ENCODE data around the gene OCA2.
"Not testable (repeated sequence)": the region's sequence is repeated elsewhere in the genome, so short reads cannot be mapped to it uniquely, and the experiment has no call there.

The OCA2 gene

GRCh38 chr15:27853624-27854455, 245.3 kb downstream of the OCA2 start:
- DNase-seq (ENCODE audit: low read depth in 2 of 3, low spot score in 2 of 3) = no peak

GRCh38 chr15:27851858-27852210, 247.3 kb downstream of the OCA2 start:
- no peak for DNase-seq (ENCODE audit: low read depth in 2 of 3, low spot score in 2 of 3)

- no peak for DNase-seq (ENCODE audit: low read depth in 2 of 3, low spot score in 2 of 3)
Measured at GRCh38 chr15:27850981-27851857, 247.9 kb downstream of the OCA2 start.

GRCh38 chr15:27850050-27850449, 249.1 kb downstream of the OCA2 start:
- no peak for DNase-seq (ENCODE audit: low read depth in 2 of 3, low spot score in 2 of 3)

GRCh38 chr15:27848936-27849335, 250.2 kb downstream of the OCA2 start:
- not testable (repeated sequence) for DNase-seq (ENCODE audit: low read depth in 2 of 3, low spot score in 2 of 3)

- DNase-seq (ENCODE audit: low read depth in 2 of 3, low spot score in 2 of 3) = no peak
Measured at GRCh38 chr15:27847775-27848710, 251.1 kb downstream of the OCA2 start.

- no peak for DNase-seq (ENCODE audit: low read depth in 2 of 3, low spot score in 2 of 3)
Measured at GRCh38 chr15:27846722-27847395, 252.3 kb downstream of the OCA2 start.

GRCh38 chr15:27845535-27846369, 253.4 kb downstream of the OCA2 start:
- DNase-seq (ENCODE audit: low read depth in 2 of 3, low spot score in 2 of 3) = no peak

- DNase-seq (ENCODE audit: low read depth in 2 of 3, low spot score in 2 of 3) = no peak
Measured at GRCh38 chr15:27844018-27844666, 255.0 kb downstream of the OCA2 start.

GRCh38 chr15:27843146-27843545, 256.0 kb downstream of the OCA2 start:
- no peak for DNase-seq (ENCODE audit: low read depth in 2 of 3, low spot score in 2 of 3)

- no peak for DNase-seq (ENCODE audit: low read depth in 2 of 3, low spot score in 2 of 3)
Measured at GRCh38 chr15:27842526-27842925, 256.6 kb downstream of the OCA2 start.

GRCh38 chr15:27835233-27835939, 263.7 kb downstream of the OCA2 start:
- DNase-seq (ENCODE audit: low read depth in 2 of 3, low spot score in 2 of 3) = no peak

GRCh38 chr15:27834684-27835083, 264.4 kb downstream of the OCA2 start:
- DNase-seq (ENCODE audit: low read depth in 2 of 3, low spot score in 2 of 3) = no peak

- DNase-seq (ENCODE audit: low read depth in 2 of 3, low spot score in 2 of 3) = no peak
Measured at GRCh38 chr15:27833974-27834373, 265.1 kb downstream of the OCA2 start.

- no peak for DNase-seq (ENCODE audit: low read depth in 2 of 3, low spot score in 2 of 3)
Measured at GRCh38 chr15:27833178-27833577, 265.9 kb downstream of the OCA2 start.

GRCh38 chr15:27832237-27832596, 266.9 kb downstream of the OCA2 start:
- DNase-seq (ENCODE audit: low read depth in 2 of 3, low spot score in 2 of 3) = no peak

GRCh38 chr15:27831384-27832236, 267.5 kb downstream of the OCA2 start:
- no peak for DNase-seq (ENCODE audit: low read depth in 2 of 3, low spot score in 2 of 3)

- no peak for DNase-seq (ENCODE audit: low read depth in 2 of 3, low spot score in 2 of 3)
Measured at GRCh38 chr15:27828746-27829145, 270.4 kb downstream of the OCA2 start.

Data from activated CD8-positive, alpha-beta memory T cell treated with anti-CD3 and anti-CD28 coated beads for 48 hours (primary cell).